ENCODE data around the gene ZNF79. TPM values are rescaled to one million over a fixed set of nuclear protein-coding genes. Genes with fewer than 3 reads are reported as not detected.

The ZNF79 gene
- total RNA-seq, 1 donor from 2014 or later, result 6.2 TPM

GRCh38 chr9:127422133-127422782 is 1.9 kb upstream of the ZNF79 start:
- Histone ChIP-seq H3K9me3 (replicated peaks) (no peaks in the 10 kb centered on the region), H3K36me3 (no peaks in the 10 kb centered on the region), H3K4me3 (peak overlapping the region; percentile 91), H3K27ac (replicated peaks) (no peak overlapping the region), H3K4me1 (peaks cover 52% of the 10 kb centered on the region), H3K27me3 (ENCODE audit: low read depth) (no peaks in the 10 kb centered on the region)
- TF ChIP-seq CTCF (IDR thresholded peaks at IDR 0.05; ENCODE audit: borderline replicate concordance), result no peak
- intact Hi-C loops (cut with micrococcal nuclease), result no loop called here
- DNase-seq, result no peak

- no peak overlapping the region for H3K27ac ChIP-seq (replicated peaks)
- H3K36me3 ChIP-seq, result no peaks in the 10 kb centered on the region
- H3K9me3 ChIP-seq (replicated peaks), result no peaks in the 10 kb centered on the region
- DNase-seq, result no peak
- no peak for TF ChIP-seq CTCF (IDR thresholded peaks at IDR 0.05; ENCODE audit: borderline replicate concordance)
- H3K27me3 ChIP-seq (ENCODE audit: low read depth), result no peaks in the 10 kb centered on the region
- H3K4me1 ChIP-seq, result peaks cover 55% of the 10 kb centered on the region
- peak overlapping the region; percentile 91 for H3K4me3 ChIP-seq
- intact Hi-C loops (cut with micrococcal nuclease), result no loop called here
Measured at GRCh38 chr9:127422787-127423186, 1.4 kb upstream of the ZNF79 start.

GRCh38 chr9:127423476-127423933 is 677 bp upstream of the ZNF79 start:
- intact Hi-C loops (cut with micrococcal nuclease), result no loop called here
- TF ChIP-seq CTCF (IDR thresholded peaks at IDR 0.05; ENCODE audit: borderline replicate concordance), result no peak
- Histone ChIP-seq H3K4me3 (peak overlapping the region; percentile 91), H3K27me3 (ENCODE audit: low read depth) (no peaks in the 10 kb centered on the region), H3K4me1 (peaks cover 58% of the 10 kb centered on the region), H3K9me3 (replicated peaks) (no peaks in the 10 kb centered on the region), H3K36me3 (peaks cover 7% of the 10 kb centered on the region), H3K27ac (replicated peaks) (peak overlapping the region; percentile 94)
- no peak for DNase-seq

GRCh38 chr9:127424676-127424999 is 456 bp downstream of the ZNF79 start:
- Histone ChIP-seq H3K27me3 (ENCODE audit: low read depth) (no peaks in the 10 kb centered on the region), H3K9me3 (replicated peaks) (no peaks in the 10 kb centered on the region), H3K36me3 (peaks cover 18% of the 10 kb centered on the region), H3K27ac (replicated peaks) (peak overlapping the region; percentile 94), H3K4me1 (peaks cover 58% of the 10 kb centered on the region), H3K4me3 (peak overlapping the region; percentile 91)
- intact Hi-C loops (cut with micrococcal nuclease), result no loop called here
- no peak for TF ChIP-seq CTCF (IDR thresholded peaks at IDR 0.05; ENCODE audit: borderline replicate concordance)
- DNase-seq, result no peak

- H3K4me3 ChIP-seq, result no peak overlapping the region
- H3K36me3 ChIP-seq, result peaks cover 31% of the 10 kb centered on the region
- H3K4me1 ChIP-seq, result peaks cover 55% of the 10 kb centered on the region
- no peaks in the 10 kb centered on the region for H3K9me3 ChIP-seq (replicated peaks)
- DNase-seq, result no peak
- no peak overlapping the region for H3K27ac ChIP-seq (replicated peaks)
- no peak for TF ChIP-seq CTCF (IDR thresholded peaks at IDR 0.05; ENCODE audit: borderline replicate concordance)
- intact Hi-C loops (cut with micrococcal nuclease), result no loop called here
- no peaks in the 10 kb centered on the region for H3K27me3 ChIP-seq (ENCODE audit: low read depth)
Measured at GRCh38 chr9:127426756-127427155, 2.6 kb downstream of the ZNF79 start.

All from left ventricle myocardium inferior (tissue), 1 donor.